NCI-H82 treated with DMSO at 0.1 percent for 48 hours (cell line): Measurements from ENCODE around the gene SMIM45.

ENCODE experiments used
- DNase-seq: peaks from one replicate; lab custom pipeline; 2025; ENCODE audit not compliant: unreplicated experiment; lab: John Stamatoyannopoulos, UW

The SMIM45 gene

GRCh38 chr22:41915786-41916493 is 36.0 kb upstream of the SMIM45 start:
- no peak for DNase-seq

GRCh38 chr22:41916745-41917358 is 35.1 kb upstream of the SMIM45 start:
- DNase-seq: no peak

GRCh38 chr22:41917375-41917902 is 34.5 kb upstream of the SMIM45 start:
- DNase-seq: no peak

- no peak for DNase-seq
Observed at GRCh38 chr22:41917903-41918791, 33.8 kb upstream of the SMIM45 start.

- DNase-seq: no peak
Observed at GRCh38 chr22:41919357-41920224, 32.4 kb upstream of the SMIM45 start.

- DNase-seq: no peak
Observed at GRCh38 chr22:41920271-41920976, 31.5 kb upstream of the SMIM45 start.

GRCh38 chr22:41922328-41922727 is 29.6 kb upstream of the SMIM45 start:
- no peak for DNase-seq

GRCh38 chr22:41922940-41923594 is 28.9 kb upstream of the SMIM45 start:
- no peak for DNase-seq

GRCh38 chr22:41923595-41924276 is 28.2 kb upstream of the SMIM45 start:
- no peak for DNase-seq

- no peak for DNase-seq
Observed at GRCh38 chr22:41925783-41926460, 26.0 kb upstream of the SMIM45 start.

GRCh38 chr22:41927813-41928212 is 24.1 kb upstream of the SMIM45 start:
- no peak for DNase-seq

- no peak for DNase-seq
Observed at GRCh38 chr22:41928593-41929417, 23.1 kb upstream of the SMIM45 start.

GRCh38 chr22:41929418-41929810 is 22.5 kb upstream of the SMIM45 start:
- no peak for DNase-seq

GRCh38 chr22:41931701-41932269 is 20.2 kb upstream of the SMIM45 start:
- no peak for DNase-seq

GRCh38 chr22:41932353-41932752 is 19.6 kb upstream of the SMIM45 start:
- DNase-seq: no peak

GRCh38 chr22:41933411-41934177 is 18.4 kb upstream of the SMIM45 start:
- no peak for DNase-seq
